ENCODE results near the gene GNPTG.

GNPTG gene

GRCh38 chr16:1347286-1347855 is 4.4 kb upstream of the GNPTG start:
- DNase-seq (ENCODE audit: low spot score) = no peak

- no peak for DNase-seq (ENCODE audit: low spot score)
These were observed 3.8 kb upstream of the GNPTG start for GRCh38 chr16:1347962-1348361.

GRCh38 chr16:1348441-1348840 is 3.3 kb upstream of the GNPTG start:
- no peak for DNase-seq (ENCODE audit: low spot score)

GRCh38 chr16:1348926-1349325 is 2.8 kb upstream of the GNPTG start:
- DNase-seq (ENCODE audit: low spot score) = no peak

GRCh38 chr16:1349351-1349750 is 2.4 kb upstream of the GNPTG start:
- DNase-seq (ENCODE audit: low spot score) = no peak

- DNase-seq (ENCODE audit: low spot score) = no peak
These were observed 1.8 kb upstream of the GNPTG start for GRCh38 chr16:1349951-1350350.

GRCh38 chr16:1350691-1351090 is 1.0 kb upstream of the GNPTG start:
- DNase-seq (ENCODE audit: low spot score) = no peak

GRCh38 chr16:1351215-1351581 is 533 bp upstream of the GNPTG start:
- DNase-seq (ENCODE audit: low spot score) = no peak

- DNase-seq (ENCODE audit: low spot score) = no peak
These were observed 3.2 kb downstream of the GNPTG start for GRCh38 chr16:1354815-1355540.

GRCh38 chr16:1355591-1355990 is 3.9 kb downstream of the GNPTG start:
- DNase-seq (ENCODE audit: low spot score) = no peak

GRCh38 chr16:1356061-1356900 is 4.5 kb downstream of the GNPTG start:
- no peak for DNase-seq (ENCODE audit: low spot score)

GRCh38 chr16:1357906-1358566 is 6.3 kb downstream of the GNPTG start:
- no peak for DNase-seq (ENCODE audit: low spot score)

- no peak for DNase-seq (ENCODE audit: low spot score)
These were observed 10.1 kb downstream of the GNPTG start for GRCh38 chr16:1361685-1362360.

- DNase-seq (ENCODE audit: low spot score) = no peak
These were observed 11.1 kb downstream of the GNPTG start for GRCh38 chr16:1362807-1363206.

GRCh38 chr16:1363501-1364041 is 11.8 kb downstream of the GNPTG start:
- DNase-seq (ENCODE audit: low spot score) = peak; percentile 96

- DNase-seq (ENCODE audit: low spot score) = no peak
These were observed 12.8 kb downstream of the GNPTG start for GRCh38 chr16:1364510-1364909.

- DNase-seq (ENCODE audit: low spot score) = no peak
These were observed 14.5 kb downstream of the GNPTG start for GRCh38 chr16:1366060-1366711.

GRCh38 chr16:1366712-1367299 is 15.1 kb downstream of the GNPTG start:
- DNase-seq (ENCODE audit: low spot score) = no peak

- no peak for DNase-seq (ENCODE audit: low spot score)
These were observed 15.9 kb downstream of the GNPTG start for GRCh38 chr16:1367486-1368174.
